AG04450 (cell line): ENCODE results near the gene PAX6. TPM values are rescaled to one million over a fixed set of nuclear protein-coding genes. Genes with fewer than 3 reads are reported as not detected.

Source experiments
- CTCF ChIA-PET: fragments of 300-600, 350-600 bp; formaldehyde crosslinking; extraction: SDS; loops from one replicate; lab custom pipeline; 2022; ENCODE audit warnings: antibody characterized with exemption, inconsistent platforms; lab: Charles Lee
- POLR2A ChIA-PET: fragments of 350-600 bp; formaldehyde crosslinking; extraction: SDS; loops from one replicate; lab custom pipeline; 2021; ENCODE audit warnings: antibody characterized with exemption, inconsistent platforms; lab: Yijun Ruan, JAX
- DNase-seq: peaks from one replicate; pipeline ENCODE4 v3.0.0-alpha.2; 2011; ENCODE audit warnings: low read depth, low spot score
- H3K27ac ChIP-seq: one replicate; pipeline ENCODE4 v1.5.1; 2012; ENCODE audit warnings: low read depth, low read length, control low read depth
- H3K27me3 ChIP-seq: one replicate; pipeline ENCODE4 v1.6.0; 2012; ENCODE audit warnings: low read length; ENCODE audit not compliant: control insufficient read depth, insufficient read depth
- H3K4me3 ChIP-seq: 2 replicates; pipeline ENCODE4 v1.5.1; 2011; ENCODE audit warnings: mild to moderate bottlenecking, low read depth, low read length, control low read depth
- H3K9me3 ChIP-seq: 2 replicates; pipeline ENCODE4 v1.5.1; 2012; ENCODE audit warnings: low read length; ENCODE audit not compliant: control insufficient read depth, insufficient read depth
- polyA plus RNA-seq: library from polyadenylated mRNA; depleted of rRNA; stranded (reverse); fragments of >200 nt; gene quantifications from 2 replicates; pipeline ENCODE4 v1.2.3, GENCODE V29; 2011
- TF ChIP-seq, protein P1 (sequence below): IDR thresholded peaks from 2 replicates; pipeline ENCODE4 v1.5.1; 2011; ENCODE audit warnings: low read depth, low read length, control low read depth, inconsistent platforms

PAX6 gene
- polyA plus RNA-seq, 1 experiment = not detected

DNA sequence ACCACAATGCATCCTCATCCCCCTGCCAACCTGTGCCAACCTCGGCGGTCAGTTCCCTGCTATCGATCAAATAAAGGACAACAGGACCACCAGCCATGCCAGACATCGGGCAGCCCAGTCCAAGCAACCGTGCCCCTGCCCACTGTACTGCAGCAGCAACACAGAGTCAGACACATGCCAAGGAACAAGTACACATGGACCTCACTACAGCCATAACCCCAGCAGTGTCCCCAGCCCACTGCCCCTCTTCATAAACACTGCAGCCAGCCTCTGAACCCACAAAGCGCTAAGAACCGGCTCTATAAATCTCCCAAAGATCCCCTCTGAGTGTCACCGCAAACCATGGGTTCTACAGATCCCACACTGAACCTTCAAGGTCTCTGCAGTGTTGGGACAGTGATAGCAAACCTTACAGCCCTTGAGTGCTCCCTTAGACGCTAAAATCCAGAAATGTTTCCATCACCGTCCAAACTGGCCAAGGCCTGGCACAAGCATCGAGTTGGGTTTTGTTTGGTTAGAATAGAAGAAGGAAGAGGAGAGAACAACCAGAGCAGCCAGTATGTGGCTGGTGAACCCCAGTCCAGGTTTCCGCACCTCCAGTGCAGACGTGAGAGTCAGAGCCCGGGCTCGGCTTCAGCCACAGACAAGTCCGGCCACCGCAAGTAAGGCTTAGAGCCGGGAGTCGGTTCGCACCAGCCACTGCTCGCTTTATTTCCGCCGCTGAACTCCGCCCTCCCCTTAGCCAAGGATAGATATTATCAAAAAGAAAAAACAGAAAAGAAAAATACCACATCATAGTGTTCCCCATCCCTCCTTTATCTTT lies 7.9 kb downstream of the PAX6 start:
- POLR2A ChIA-PET = no interaction called here
- H3K27ac ChIP-seq = no peak overlapping the region
- CTCF ChIA-PET = no interaction called here
- no peak for DNase-seq
- peaks cover 30% of the 10 kb centered on the region; the same call in 1 of the 2 replicates for H3K9me3 ChIP-seq
- TF ChIP-seq, protein P1, sequence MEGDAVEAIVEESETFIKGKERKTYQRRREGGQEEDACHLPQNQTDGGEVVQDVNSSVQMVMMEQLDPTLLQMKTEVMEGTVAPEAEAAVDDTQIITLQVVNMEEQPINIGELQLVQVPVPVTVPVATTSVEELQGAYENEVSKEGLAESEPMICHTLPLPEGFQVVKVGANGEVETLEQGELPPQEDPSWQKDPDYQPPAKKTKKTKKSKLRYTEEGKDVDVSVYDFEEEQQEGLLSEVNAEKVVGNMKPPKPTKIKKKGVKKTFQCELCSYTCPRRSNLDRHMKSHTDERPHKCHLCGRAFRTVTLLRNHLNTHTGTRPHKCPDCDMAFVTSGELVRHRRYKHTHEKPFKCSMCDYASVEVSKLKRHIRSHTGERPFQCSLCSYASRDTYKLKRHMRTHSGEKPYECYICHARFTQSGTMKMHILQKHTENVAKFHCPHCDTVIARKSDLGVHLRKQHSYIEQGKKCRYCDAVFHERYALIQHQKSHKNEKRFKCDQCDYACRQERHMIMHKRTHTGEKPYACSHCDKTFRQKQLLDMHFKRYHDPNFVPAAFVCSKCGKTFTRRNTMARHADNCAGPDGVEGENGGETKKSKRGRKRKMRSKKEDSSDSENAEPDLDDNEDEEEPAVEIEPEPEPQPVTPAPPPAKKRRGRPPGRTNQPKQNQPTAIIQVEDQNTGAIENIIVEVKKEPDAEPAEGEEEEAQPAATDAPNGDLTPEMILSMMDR = no peak
- no peak overlapping the region for H3K4me3 ChIP-seq
- H3K27me3 ChIP-seq = peaks cover 90% of the 10 kb centered on the region

DNA sequence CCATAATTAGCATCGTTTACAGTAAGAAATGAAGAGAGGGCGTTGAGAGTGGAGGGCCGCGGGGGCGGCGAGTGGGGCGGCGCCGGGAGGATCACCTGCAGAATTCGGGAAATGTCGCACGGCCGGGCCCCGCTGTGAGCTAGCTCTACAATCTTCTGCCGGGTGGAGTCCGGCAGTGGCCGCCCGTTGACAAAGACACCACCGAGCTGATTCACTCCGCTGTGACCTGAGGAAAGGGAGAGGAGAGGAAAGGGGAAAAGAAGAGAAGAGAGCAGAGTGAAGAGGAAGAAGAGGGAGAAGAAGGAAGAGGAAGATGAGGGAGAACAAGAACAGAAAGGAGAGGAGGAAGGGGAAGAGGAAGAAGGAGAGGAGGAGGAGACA lies 8.5 kb downstream of the PAX6 start:
- Histone ChIP-seq H3K9me3 (peaks cover 30% of the 10 kb centered on the region; the same call in 1 of the 2 replicates), H3K27me3 (peaks cover 89% of the 10 kb centered on the region), H3K27ac (no peak overlapping the region), H3K4me3 (no peak overlapping the region)
- POLR2A ChIA-PET = no interaction called here
- TF ChIP-seq, protein P1 = no peak
- DNase-seq = no peak
- CTCF ChIA-PET = no interaction called here

DNA sequence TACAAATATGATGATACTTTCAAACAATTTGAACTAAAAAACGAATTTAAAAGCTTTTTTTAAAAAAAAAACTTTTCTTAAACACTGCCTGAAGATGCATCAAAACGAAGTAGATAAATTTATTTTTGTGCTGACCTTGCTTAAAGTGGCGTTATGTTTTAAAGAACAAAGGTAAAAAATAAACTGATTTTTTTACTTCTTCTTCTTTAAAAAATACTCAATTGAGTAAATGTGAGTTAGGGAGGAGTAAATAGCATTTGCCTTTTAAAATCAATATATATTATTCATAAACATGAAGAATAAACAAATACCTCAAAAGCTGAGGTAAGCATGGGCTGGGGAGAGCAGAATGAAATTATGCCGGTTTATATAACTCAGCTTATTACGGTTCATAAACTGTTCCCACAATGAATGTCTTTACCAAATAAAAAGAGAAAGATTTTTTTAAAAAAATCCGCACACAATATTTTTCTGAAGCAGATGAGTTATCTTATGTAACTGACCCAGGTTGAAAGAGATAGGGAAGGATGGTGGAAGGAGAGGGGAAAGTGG lies 9.0 kb downstream of the PAX6 start:
- Histone ChIP-seq H3K27me3 (peaks cover 89% of the 10 kb centered on the region), H3K4me3 (no peak overlapping the region), H3K9me3 (peaks cover 30% of the 10 kb centered on the region; the same call in 1 of the 2 replicates), H3K27ac (no peak overlapping the region)
- no peak for DNase-seq
- TF ChIP-seq, protein P1 = no peak
- ChIA-PET CTCF (interaction anchor here (0.9 to 1.0 kb wide), 2 partner anchors 11 to 695 kb away, joined by 3 to 4 read pairs; no protein-coding TSS in a partner anchor), POLR2A (no interaction called here)

DNA sequence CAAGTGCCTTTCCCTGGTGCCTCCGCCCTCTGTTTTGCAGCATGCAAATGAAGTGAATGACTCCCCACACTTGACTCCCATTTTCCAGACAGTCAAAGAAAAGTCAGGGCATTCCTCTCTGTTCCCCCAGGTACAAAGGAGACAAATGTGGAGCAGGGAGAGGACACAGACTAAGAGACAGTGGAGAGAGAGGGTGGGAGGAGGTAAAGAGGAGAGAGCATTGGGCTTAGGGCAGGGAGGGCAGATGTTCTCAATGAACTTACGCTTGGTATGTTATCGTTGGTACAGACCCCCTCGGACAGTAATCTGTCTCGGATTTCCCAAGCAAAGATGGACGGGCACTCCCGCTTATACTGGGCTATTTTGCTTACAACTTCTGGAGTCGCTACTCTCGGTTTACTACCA lies 9.8 kb downstream of the PAX6 start:
- Histone ChIP-seq H3K27ac (no peak overlapping the region), H3K27me3 (peaks cover 89% of the 10 kb centered on the region), H3K4me3 (no peak overlapping the region), H3K9me3 (peaks cover 30% of the 10 kb centered on the region; the same call in 1 of the 2 replicates)
- TF ChIP-seq, protein P1 = no peak
- ChIA-PET CTCF (interaction anchor here (0.9 to 1.0 kb wide), 2 partner anchors 12 to 694 kb away, joined by 3 to 4 read pairs; no protein-coding TSS in a partner anchor), POLR2A (no interaction called here)
- no peak for DNase-seq
